BLaER1 treated with 17β-estradiol and CSF1 and Interleukin-3, amounts not matched to agents 10 nM and 100 nM (cell line): Measurements from ENCODE around the gene GP5.

Experiments
- H3K27ac ChIP-seq, 11 experiments: shearing (Covaris generic); formaldehyde crosslinking; 2 replicates each; pipeline ENCODE4 v1.8.1; 2022
- H3K27me3 ChIP-seq, 11 experiments: shearing (Covaris generic); formaldehyde crosslinking; 2 replicates each; pipeline ENCODE4 v1.8.1; 2022
- H3K36me3 ChIP-seq, 11 experiments: shearing (Covaris generic); formaldehyde crosslinking; 2 replicates each; pipeline ENCODE4 v1.8.1; 2022
- H3K4me1 ChIP-seq, 10 experiments: shearing (Covaris generic); formaldehyde crosslinking; 2 replicates each; pipeline ENCODE4 v1.8.1; 2022
- H3K4me2 ChIP-seq, 11 experiments: shearing (Covaris generic); formaldehyde crosslinking; 2 replicates each; pipeline ENCODE4 v1.8.1; 2022
- H3K4me3 ChIP-seq, 10 experiments: shearing (Covaris generic); formaldehyde crosslinking; 2 replicates each; pipeline ENCODE4 v1.8.1; 2022
- H3K9ac ChIP-seq, 11 experiments: shearing (Covaris generic); formaldehyde crosslinking; 2 replicates each; pipeline ENCODE4 v1.8.1; 2022
- H3K9me3 ChIP-seq, 11 experiments: shearing (Covaris generic); formaldehyde crosslinking; replicated peaks in 1 of 11; 2 replicates each; pipeline ENCODE4 v1.8.1; 2022
- H4K20me1 ChIP-seq, 11 experiments: shearing (Covaris generic); formaldehyde crosslinking; 2 replicates each; pipeline ENCODE4 v1.8.1; 2022
- Cebpa-rat ChIP-seq, 11 experiments: shearing (Covaris generic); IDR thresholded peaks; 2 replicates each; pipeline ENCODE4 v1.8.1; 2022

GP5 gene

GRCh38 chr3:194386066-194386465 is 13.0 kb downstream of the GP5 start:
- no peaks in the 10 kb centered on the region for H4K20me1 ChIP-seq
- no peak for TF ChIP-seq Cebpa-rat (IDR thresholded peaks at IDR 0.05)
- H3K9ac ChIP-seq, result no peak overlapping the region
- peaks cover 14 to 63% (median 49%) of the 10 kb centered on the region in 11 experiments for H3K9me3 ChIP-seq
- H3K4me2 ChIP-seq, result no peak overlapping the region
- peaks cover 0 to 4% (median 0%) of the 10 kb centered on the region in 11 experiments; a peak in 2 of 22 replicates for H3K36me3 ChIP-seq
- H3K27ac ChIP-seq, result no peak overlapping the region
- H3K27me3 ChIP-seq, result no peaks in the 10 kb centered on the region
- no peak overlapping the region for H3K4me3 ChIP-seq
- peaks cover 0 to 16% (median 9%) of the 10 kb centered on the region in 10 experiments; a peak in 14 of 20 replicates for H3K4me1 ChIP-seq

- H4K20me1 ChIP-seq, result no peaks in the 10 kb centered on the region
- no peak overlapping the region for H3K27ac ChIP-seq
- H3K4me3 ChIP-seq, result no peak overlapping the region
These were observed 14.5 kb downstream of the GP5 start for GRCh38 chr3:194384569-194385001.

DNA sequence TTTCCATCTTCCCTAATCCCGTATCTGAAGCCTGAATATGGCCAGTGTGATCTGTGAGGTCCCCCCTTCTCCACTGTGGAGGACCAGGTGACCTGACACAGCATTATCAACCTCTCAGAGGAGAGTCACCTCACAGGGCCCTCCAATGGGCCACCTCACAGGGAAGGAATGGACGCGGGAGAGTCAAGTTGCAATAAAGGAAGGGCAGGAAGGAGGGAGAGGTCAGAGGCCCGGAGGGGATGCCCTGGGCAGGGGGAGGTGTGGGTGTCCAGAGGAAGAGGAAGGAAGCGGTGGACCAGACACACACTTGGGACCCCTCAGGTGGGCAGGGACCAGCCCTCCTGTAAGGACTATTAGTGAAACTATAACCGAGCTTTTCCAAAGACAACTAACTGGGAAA is 14.9 kb downstream of the GP5 start:
- no peaks in the 10 kb centered on the region for H4K20me1 ChIP-seq
- H3K9me3 ChIP-seq, result peaks cover 4 to 45% (median 30%) of the 10 kb centered on the region in 11 experiments; a peak in 19 of 22 replicates
- no peak for TF ChIP-seq Cebpa-rat (IDR thresholded peaks at IDR 0.05)
- H3K36me3 ChIP-seq, result no peaks in the 10 kb centered on the region
- no peak overlapping the region for H3K4me3 ChIP-seq
- H3K4me1 ChIP-seq, result peaks cover 0 to 16% (median 9%) of the 10 kb centered on the region in 10 experiments; a peak in 14 of 20 replicates
- no peak overlapping the region for H3K9ac ChIP-seq
- H3K4me2 ChIP-seq, result no peak overlapping the region
- no peaks in the 10 kb centered on the region for H3K27me3 ChIP-seq
- no peak overlapping the region for H3K27ac ChIP-seq

More at GRCh38 chr3:194384569-194385001, 14.5 kb downstream of the GP5 start:
- no peak overlapping the region for H3K9ac ChIP-seq
- no peak for TF ChIP-seq Cebpa-rat (IDR thresholded peaks at IDR 0.05)
- peaks cover 7 to 50% (median 34%) of the 10 kb centered on the region in 11 experiments; a peak in 19 of 22 replicates for H3K9me3 ChIP-seq
- no peaks in the 10 kb centered on the region for H3K36me3 ChIP-seq
- H3K27me3 ChIP-seq, result no peaks in the 10 kb centered on the region
- peaks cover 0 to 16% (median 9%) of the 10 kb centered on the region in 10 experiments; a peak in 14 of 20 replicates for H3K4me1 ChIP-seq
- no peak overlapping the region for H3K4me2 ChIP-seq

DNA sequence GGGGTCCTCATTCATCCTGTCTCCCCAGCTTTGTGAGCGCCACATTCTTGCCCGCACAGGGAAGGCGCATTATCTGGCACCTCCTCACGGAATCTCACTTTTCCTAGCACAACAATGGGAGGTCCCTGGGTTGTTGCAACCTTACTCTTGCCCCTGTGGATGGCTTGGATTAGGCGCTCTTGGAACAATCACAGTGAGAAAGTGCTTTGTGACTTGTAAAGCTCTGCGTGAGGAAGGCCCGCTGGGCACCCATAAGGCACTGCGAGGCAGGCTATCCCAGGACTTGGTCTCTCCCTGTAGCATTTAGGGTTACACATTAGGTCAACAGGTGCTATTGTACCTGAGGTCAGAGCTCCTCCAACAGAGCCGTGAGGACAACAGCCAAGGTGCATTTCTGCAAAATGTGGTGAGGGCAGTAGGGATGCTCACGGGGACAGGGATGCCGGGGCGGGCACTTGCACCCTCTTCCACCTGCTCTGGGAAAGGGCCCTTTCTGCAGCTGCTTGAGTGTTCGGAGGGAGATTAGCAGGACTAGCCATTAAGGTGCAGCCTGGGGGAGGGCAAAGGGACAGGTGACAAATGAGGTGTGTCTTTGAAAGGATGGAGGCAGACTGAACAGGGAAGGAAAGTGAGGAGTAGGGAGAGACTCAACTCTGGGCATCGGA is 15.7 kb downstream of the GP5 start:
- peaks cover 3 to 38% (median 22%) of the 10 kb centered on the region in 11 experiments; a peak in 19 of 22 replicates for H3K9me3 ChIP-seq
- no peaks in the 10 kb centered on the region for H3K27me3 ChIP-seq
- no peak overlapping the region for H3K4me3 ChIP-seq
- no peak overlapping the region for H3K9ac ChIP-seq
- peak overlapping the region in 4 of 11 experiments; percentile 41 to 64 (median 48); a peak in 7 of 22 replicates for H3K4me2 ChIP-seq
- H3K4me1 ChIP-seq, result peaks cover 0 to 16% (median 9%) of the 10 kb centered on the region in 10 experiments; a peak in 14 of 20 replicates
- no peaks in the 10 kb centered on the region for H3K36me3 ChIP-seq
- H4K20me1 ChIP-seq, result no peaks in the 10 kb centered on the region
- H3K27ac ChIP-seq, result no peak overlapping the region
- TF ChIP-seq Cebpa-rat (IDR thresholded peaks at IDR 0.05), result no peak

DNA sequence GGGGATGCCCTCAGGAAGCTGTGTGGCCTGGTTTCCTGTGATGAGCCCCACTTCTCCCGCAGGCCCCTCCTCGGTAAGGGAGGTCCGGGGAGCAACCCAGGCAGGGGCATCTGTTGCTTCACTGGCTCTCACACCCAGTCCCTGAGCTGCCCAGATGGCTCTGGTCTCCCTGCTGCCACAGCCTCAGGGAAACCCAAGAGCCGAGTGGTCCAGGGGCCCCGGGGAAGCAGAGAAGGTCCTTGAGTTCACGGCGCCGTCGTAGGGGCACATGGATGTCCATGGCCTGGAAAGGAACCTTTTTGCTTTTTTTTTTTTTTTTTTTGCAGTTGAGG is 16.2 kb downstream of the GP5 start:
- H3K4me1 ChIP-seq, result peaks cover 0 to 16% (median 9%) of the 10 kb centered on the region in 10 experiments; a peak in 14 of 20 replicates
- H3K27ac ChIP-seq, result no peak overlapping the region; a peak in 1 of 22 replicates
- H3K4me3 ChIP-seq, result no peak overlapping the region
- H3K9me3 ChIP-seq, result peaks cover 0 to 32% (median 21%) of the 10 kb centered on the region in 11 experiments; a peak in 18 of 22 replicates
- TF ChIP-seq Cebpa-rat (IDR thresholded peaks at IDR 0.05), result no peak
- H3K4me2 ChIP-seq, result peak overlapping the region in 8 of 11 experiments; percentile 23 to 64 (median 46); a peak in 14 of 22 replicates
- H3K9ac ChIP-seq, result 0 out of 22 replicates have a peak overlapping the region, but pooled peaks of 1 of the 11 experiments have one; percentile 5
- no peaks in the 10 kb centered on the region for H4K20me1 ChIP-seq
- H3K36me3 ChIP-seq, result no peaks in the 10 kb centered on the region
- no peaks in the 10 kb centered on the region for H3K27me3 ChIP-seq

DNA sequence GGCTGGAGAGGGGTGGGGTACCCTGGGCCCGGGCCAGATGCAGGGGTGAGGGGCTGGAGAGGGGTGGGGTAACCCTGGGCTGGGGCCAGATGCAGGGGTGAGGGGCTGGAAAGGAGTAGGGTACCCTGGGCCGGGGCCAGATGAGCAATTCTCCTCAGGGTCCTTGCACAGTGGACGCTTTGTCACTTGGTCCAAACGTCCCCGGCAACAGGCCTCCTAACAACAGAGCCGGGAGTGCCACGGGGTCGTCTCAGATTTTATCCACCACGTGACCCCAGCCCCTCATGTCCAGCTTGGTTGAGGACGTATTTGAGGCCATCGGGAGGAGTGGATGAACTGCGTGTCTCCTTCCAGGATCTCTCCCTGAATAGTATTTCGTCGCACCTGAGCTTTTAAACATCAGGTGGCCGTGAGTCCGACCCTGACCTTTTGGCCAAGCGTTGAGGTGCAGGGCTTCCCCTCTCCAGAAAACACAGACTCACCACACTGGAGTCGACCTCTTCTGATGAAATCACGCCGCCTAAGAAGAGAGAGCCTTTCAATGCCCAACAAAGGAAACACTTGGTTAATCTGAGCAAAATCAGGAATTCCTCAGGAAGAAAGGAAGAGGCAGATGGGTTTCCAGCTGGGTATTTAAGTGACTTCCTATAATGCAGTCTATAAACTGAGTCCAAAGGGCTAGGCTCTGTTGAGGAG is 16.7 kb downstream of the GP5 start:
- H3K4me1 ChIP-seq, result peaks cover 0 to 16% (median 9%) of the 10 kb centered on the region in 10 experiments; a peak in 14 of 20 replicates
- H3K4me2 ChIP-seq, result peak overlapping the region in 8 of 11 experiments; percentile 23 to 64 (median 46); a peak in 14 of 22 replicates
- no peaks in the 10 kb centered on the region for H4K20me1 ChIP-seq
- H3K36me3 ChIP-seq, result no peaks in the 10 kb centered on the region
- H3K27ac ChIP-seq, result no peak overlapping the region; a peak in 1 of 22 replicates
- 0 out of 22 replicates have a peak overlapping the region, but pooled peaks of 1 of the 11 experiments have one; percentile 5 for H3K9ac ChIP-seq
- TF ChIP-seq Cebpa-rat (IDR thresholded peaks at IDR 0.05), result no peak
- H3K27me3 ChIP-seq, result no peaks in the 10 kb centered on the region
- H3K4me3 ChIP-seq, result no peak overlapping the region
- peaks cover 0 to 29% (median 16%) of the 10 kb centered on the region in 11 experiments; a peak in 18 of 22 replicates for H3K9me3 ChIP-seq

- no peaks in the 10 kb centered on the region for H3K36me3 ChIP-seq
- H3K4me1 ChIP-seq, result peaks cover 0 to 19% (median 9%) of the 10 kb centered on the region in 10 experiments; a peak in 14 of 20 replicates
- no peaks in the 10 kb centered on the region for H4K20me1 ChIP-seq
- TF ChIP-seq Cebpa-rat (IDR thresholded peaks at IDR 0.05), result no peak
- no peaks in the 10 kb centered on the region for H3K27me3 ChIP-seq
- H3K9ac ChIP-seq, result no peak overlapping the region
- H3K27ac ChIP-seq, result no peak overlapping the region
- peaks cover 0 to 20% (median 12%) of the 10 kb centered on the region in 11 experiments; a peak in 18 of 22 replicates for H3K9me3 ChIP-seq
- H3K4me2 ChIP-seq, result no peak overlapping the region
- no peak overlapping the region for H3K4me3 ChIP-seq
These were observed 17.6 kb downstream of the GP5 start for GRCh38 chr3:194381460-194381875.

DNA sequence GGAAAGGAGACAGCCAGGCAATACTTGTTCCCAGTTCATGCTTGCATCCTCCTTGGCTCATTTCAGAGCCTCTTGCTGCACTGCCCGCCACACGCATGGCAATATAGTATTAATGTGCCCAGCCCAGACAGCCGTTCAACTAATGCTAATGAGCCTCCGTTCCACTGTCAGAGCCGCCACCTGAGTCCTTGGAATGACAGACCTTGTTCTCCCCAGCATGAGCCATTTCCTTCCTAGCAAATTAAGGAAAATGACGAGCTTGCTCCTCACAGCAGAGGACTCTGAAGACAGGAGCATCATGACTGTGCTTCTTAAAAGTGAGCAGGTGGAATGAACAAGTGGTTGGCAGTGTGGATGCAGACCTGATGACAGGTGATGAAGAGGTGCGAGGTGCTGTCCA is 18.7 kb downstream of the GP5 start:
- no peaks in the 10 kb centered on the region for H4K20me1 ChIP-seq
- peaks cover 0 to 9% (median under 1%) of the 10 kb centered on the region in 11 experiments; a peak in 5 of 22 replicates for H3K9me3 ChIP-seq
- H3K36me3 ChIP-seq, result no peaks in the 10 kb centered on the region
- H3K4me2 ChIP-seq, result no peak overlapping the region
- H3K27ac ChIP-seq, result no peak overlapping the region
- H3K9ac ChIP-seq, result no peak overlapping the region
- no peaks in the 10 kb centered on the region for H3K27me3 ChIP-seq
- no peak for TF ChIP-seq Cebpa-rat (IDR thresholded peaks at IDR 0.05)
- H3K4me1 ChIP-seq, result peaks cover 0 to 20% (median 9%) of the 10 kb centered on the region in 10 experiments; a peak in 14 of 20 replicates
- H3K4me3 ChIP-seq, result no peak overlapping the region

- no peak overlapping the region for H3K4me3 ChIP-seq
- no peak overlapping the region for H3K4me2 ChIP-seq
- peaks cover 0 to 24% (median 9%) of the 10 kb centered on the region in 10 experiments; a peak in 14 of 20 replicates for H3K4me1 ChIP-seq
- H3K27me3 ChIP-seq, result no peaks in the 10 kb centered on the region
- no peak for TF ChIP-seq Cebpa-rat (IDR thresholded peaks at IDR 0.05)
- no peaks in the 10 kb centered on the region for H3K36me3 ChIP-seq
- H3K9me3 ChIP-seq, result peaks cover 0 to 4% (median 0%) of the 10 kb centered on the region in 11 experiments; a peak in 3 of 22 replicates
- no peak overlapping the region for H3K9ac ChIP-seq
- no peak overlapping the region for H3K27ac ChIP-seq
- H4K20me1 ChIP-seq, result no peaks in the 10 kb centered on the region
These were observed 19.4 kb downstream of the GP5 start for GRCh38 chr3:194379651-194380050.
